ENCODE data around the gene MYLK3. TPM values are rescaled to one million over a fixed set of nuclear protein-coding genes. Genes with fewer than 3 reads are reported as not detected.

The MYLK3 gene
- total RNA-seq (2022) (0.05 TPM in 1 of 2 replicates, not detected in the other), Bru-seq, nascent RNA (percentile 15 among the genes with signal in this experiment), BruChase-seq, experiment 1, labeled RNA remaining after a 6-hour chase (percentile 18 among the genes with signal in this experiment), BruChase-seq, experiment 2, labeled RNA remaining after a 2-hour chase (percentile 20 among the genes with signal in this experiment)
- long read RNA-seq = 0 reads

DNA sequence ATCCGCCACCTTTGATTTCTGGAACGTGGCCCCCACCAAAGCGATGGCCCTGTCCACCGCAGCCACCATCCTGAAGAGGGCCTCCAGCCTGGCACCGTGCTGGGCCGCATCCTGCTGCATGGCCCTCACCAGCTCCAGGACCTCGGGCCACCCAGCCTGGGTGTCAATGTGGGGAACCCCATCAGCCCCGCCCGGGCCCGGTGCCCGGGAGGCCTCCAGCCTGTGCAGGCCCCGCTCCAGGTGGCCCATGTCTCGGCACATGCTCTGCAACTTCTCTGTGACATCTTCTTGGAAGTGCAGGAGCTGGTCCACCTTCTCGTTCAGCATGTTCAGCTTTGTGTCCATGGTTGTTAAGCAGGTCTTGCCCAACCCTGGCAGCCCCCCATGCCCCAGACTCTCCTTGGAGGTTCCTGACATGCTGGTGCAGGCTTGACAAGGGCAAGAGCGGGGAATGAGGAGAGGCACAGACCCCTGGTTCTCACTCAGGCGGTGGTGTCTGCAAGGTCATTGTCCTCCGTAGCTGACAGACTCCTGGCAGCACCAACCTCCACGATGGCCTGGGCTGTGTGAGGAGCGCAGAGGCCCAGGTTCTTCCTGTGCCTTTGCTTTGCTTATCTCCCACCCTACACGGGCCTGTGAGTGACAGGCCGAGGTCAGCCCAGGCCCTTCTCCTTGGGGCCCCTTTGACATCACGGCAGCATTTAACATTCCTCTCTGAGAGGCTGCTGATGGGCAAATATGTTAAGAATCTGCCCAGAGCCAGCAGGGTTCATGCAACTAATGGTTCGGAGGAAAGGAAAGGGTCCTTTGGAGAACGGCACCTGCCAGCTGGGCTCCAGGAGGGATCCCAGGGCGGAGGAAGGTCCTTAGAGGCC is at the start of gene MYLK3:
TSS of gene MYLK3 (minus strand) at position 568 of the 875 bp plus-strand sequence. CDS start at position 417, 151 bp downstream.
- no peaks in the 10 kb centered on the region for H3K36me3 Mint-ChIP-seq (ENCODE audit: insufficient read depth, unreplicated experiment)
- H3K9me3 Mint-ChIP-seq (ENCODE audit: unreplicated experiment) = no peaks in the 10 kb centered on the region
- TF ChIP-seq, protein P1, sequence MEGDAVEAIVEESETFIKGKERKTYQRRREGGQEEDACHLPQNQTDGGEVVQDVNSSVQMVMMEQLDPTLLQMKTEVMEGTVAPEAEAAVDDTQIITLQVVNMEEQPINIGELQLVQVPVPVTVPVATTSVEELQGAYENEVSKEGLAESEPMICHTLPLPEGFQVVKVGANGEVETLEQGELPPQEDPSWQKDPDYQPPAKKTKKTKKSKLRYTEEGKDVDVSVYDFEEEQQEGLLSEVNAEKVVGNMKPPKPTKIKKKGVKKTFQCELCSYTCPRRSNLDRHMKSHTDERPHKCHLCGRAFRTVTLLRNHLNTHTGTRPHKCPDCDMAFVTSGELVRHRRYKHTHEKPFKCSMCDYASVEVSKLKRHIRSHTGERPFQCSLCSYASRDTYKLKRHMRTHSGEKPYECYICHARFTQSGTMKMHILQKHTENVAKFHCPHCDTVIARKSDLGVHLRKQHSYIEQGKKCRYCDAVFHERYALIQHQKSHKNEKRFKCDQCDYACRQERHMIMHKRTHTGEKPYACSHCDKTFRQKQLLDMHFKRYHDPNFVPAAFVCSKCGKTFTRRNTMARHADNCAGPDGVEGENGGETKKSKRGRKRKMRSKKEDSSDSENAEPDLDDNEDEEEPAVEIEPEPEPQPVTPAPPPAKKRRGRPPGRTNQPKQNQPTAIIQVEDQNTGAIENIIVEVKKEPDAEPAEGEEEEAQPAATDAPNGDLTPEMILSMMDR (IDR thresholded peaks at IDR 0.05; ENCODE audit: unreplicated experiment) = no peak
- no peak for DNase-seq (ENCODE audit: unreplicated experiment)
- no peak within 1 kb of the TSS for H3K4me3 Mint-ChIP-seq (ENCODE audit: unreplicated experiment)
- H3K4me1 Mint-ChIP-seq (ENCODE audit: insufficient read depth, unreplicated experiment) = no peaks in the 10 kb centered on the region
- no peaks in the 10 kb centered on the region for H3K27me3 Mint-ChIP-seq (ENCODE audit: insufficient read depth, unreplicated experiment)
- CTCF ChIA-PET = interaction anchor here (0.6 kb wide), 1 partner anchor 52 kb away, joined by 4 read pairs; no protein-coding TSS in a partner anchor
- POLR2A ChIA-PET = no interaction called here
- intact Hi-C loops (cut with micrococcal nuclease) = no loop called here
- H3K27ac Mint-ChIP-seq (ENCODE audit: low read depth, unreplicated experiment) = no peak within 1 kb of the TSS
- BruUV-seq (replicated peaks) = no TSS peak

DNA sequence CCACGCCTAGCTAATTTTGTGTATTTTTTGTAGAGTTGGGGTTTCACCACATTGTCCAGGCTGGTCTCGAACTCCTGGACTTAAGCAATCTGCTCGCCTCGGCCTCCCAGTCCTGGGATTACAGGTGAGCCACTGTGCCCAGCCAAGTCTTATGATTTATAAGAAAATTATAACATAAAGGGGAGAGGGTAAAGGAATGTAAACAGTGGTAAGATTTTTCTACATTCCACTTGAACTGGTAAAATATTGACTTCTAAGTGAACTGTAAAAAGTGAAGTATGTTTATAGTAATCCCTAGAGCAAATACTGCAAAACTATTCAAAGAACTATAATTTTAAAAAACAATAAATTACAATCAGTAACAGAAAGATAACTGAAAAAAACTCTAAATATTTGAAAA is 49.4 kb upstream of the MYLK3 start:
- no peak for DNase-seq (ENCODE audit: unreplicated experiment)
- peaks cover 6% of the 10 kb centered on the region for H3K4me1 Mint-ChIP-seq (ENCODE audit: insufficient read depth, unreplicated experiment)
- H3K9me3 Mint-ChIP-seq (ENCODE audit: unreplicated experiment) = peaks cover 15% of the 10 kb centered on the region
- POLR2A ChIA-PET = no interaction called here
- TF ChIP-seq, protein P1 (IDR thresholded peaks at IDR 0.05; ENCODE audit: unreplicated experiment) = no peak
- no peaks in the 10 kb centered on the region for H3K27me3 Mint-ChIP-seq (ENCODE audit: insufficient read depth, unreplicated experiment)
- CTCF ChIA-PET = interaction anchor here (1.2 to 2.1 kb wide), 2 partner anchors 111 to 124 kb away, joined by 3 to 9 read pairs; no protein-coding TSS in a partner anchor
- H3K36me3 Mint-ChIP-seq (ENCODE audit: insufficient read depth, unreplicated experiment) = peaks cover 12% of the 10 kb centered on the region
- no peak overlapping the region for H3K27ac Mint-ChIP-seq (ENCODE audit: low read depth, unreplicated experiment)
- H3K4me3 Mint-ChIP-seq (ENCODE audit: unreplicated experiment) = no peak overlapping the region
- intact Hi-C loops (cut with micrococcal nuclease) = no loop called here
- BruUV-seq (replicated peaks) = no TSS peak

DNA sequence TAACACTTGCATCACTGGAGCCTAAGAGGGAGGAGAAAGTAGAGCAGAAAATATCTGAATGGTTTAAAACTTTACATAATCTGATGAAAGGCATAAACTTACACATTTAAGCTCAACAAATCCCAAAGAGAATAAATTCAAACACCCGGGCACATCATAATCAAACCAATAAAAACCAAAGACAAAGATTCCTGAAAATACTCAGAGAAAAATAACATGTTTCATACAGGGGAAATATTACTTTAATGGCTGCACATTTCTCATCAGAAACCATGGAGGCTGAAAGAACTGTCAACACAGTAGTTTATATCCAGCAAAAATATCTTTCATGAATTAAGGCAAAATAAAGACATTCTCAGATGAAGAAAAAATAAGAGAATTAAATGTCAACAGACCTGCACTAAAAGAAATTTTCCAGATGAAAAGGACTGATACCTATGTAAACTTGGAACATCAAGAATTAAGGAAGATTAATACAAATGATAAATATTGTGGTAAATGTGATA is 48.7 kb upstream of the MYLK3 start:
- intact Hi-C loops (cut with micrococcal nuclease) = no loop called here
- BruUV-seq (replicated peaks) = no TSS peak
- Mint-ChIP-seq H3K36me3 (ENCODE audit: insufficient read depth, unreplicated experiment) (peaks cover 13% of the 10 kb centered on the region), H3K9me3 (ENCODE audit: unreplicated experiment) (peaks cover 15% of the 10 kb centered on the region), H3K27me3 (ENCODE audit: insufficient read depth, unreplicated experiment) (no peaks in the 10 kb centered on the region), H3K4me1 (ENCODE audit: insufficient read depth, unreplicated experiment) (peaks cover 6% of the 10 kb centered on the region), H3K4me3 (ENCODE audit: unreplicated experiment) (no peak overlapping the region), H3K27ac (ENCODE audit: low read depth, unreplicated experiment) (no peak overlapping the region)
- DNase-seq (ENCODE audit: unreplicated experiment) = no peak
- TF ChIP-seq, protein P1 (IDR thresholded peaks at IDR 0.05; ENCODE audit: unreplicated experiment) = no peak
- CTCF ChIA-PET = interaction anchor here (0.7 to 2.1 kb wide), 2 partner anchors 123 to 209 kb away, joined by 3 to 9 read pairs; no protein-coding TSS in a partner anchor
- POLR2A ChIA-PET = no interaction called here

DNA sequence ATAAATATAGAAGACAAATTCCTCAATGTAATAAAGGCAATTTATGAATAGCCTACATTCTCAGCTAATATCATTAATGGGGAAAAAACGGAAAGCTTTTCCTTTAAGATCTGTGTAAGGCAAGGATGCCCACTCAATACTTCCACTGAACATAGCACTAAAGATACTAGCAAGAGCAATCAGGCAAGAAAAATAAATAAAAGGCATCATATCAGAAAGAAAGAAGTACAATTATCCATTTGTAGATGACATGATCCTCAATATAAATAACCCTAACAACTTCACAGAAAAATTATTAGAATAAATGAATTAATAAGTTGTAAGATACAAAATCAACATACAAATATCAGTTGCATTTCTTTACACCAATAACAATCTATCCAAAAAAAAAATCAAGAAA is 45.7 kb upstream of the MYLK3 start:
- BruUV-seq (replicated peaks) = no TSS peak
- CTCF ChIA-PET = interaction anchor here (0.6 to 1.0 kb wide), 3 partner anchors 13 to 207 kb away, joined by 3 to 4 read pairs (median 4); no protein-coding TSS in a partner anchor
- POLR2A ChIA-PET = no interaction called here
- no peak overlapping the region for H3K4me3 Mint-ChIP-seq (ENCODE audit: unreplicated experiment)
- no peak for DNase-seq (ENCODE audit: unreplicated experiment)
- no peaks in the 10 kb centered on the region for H3K4me1 Mint-ChIP-seq (ENCODE audit: insufficient read depth, unreplicated experiment)
- TF ChIP-seq, protein P1 (IDR thresholded peaks at IDR 0.05; ENCODE audit: unreplicated experiment) = no peak
- H3K36me3 Mint-ChIP-seq (ENCODE audit: insufficient read depth, unreplicated experiment) = peaks cover 7% of the 10 kb centered on the region
- no peak overlapping the region for H3K27ac Mint-ChIP-seq (ENCODE audit: low read depth, unreplicated experiment)
- intact Hi-C loops (cut with micrococcal nuclease) = no loop called here
- peaks cover 15% of the 10 kb centered on the region for H3K9me3 Mint-ChIP-seq (ENCODE audit: unreplicated experiment)
- H3K27me3 Mint-ChIP-seq (ENCODE audit: insufficient read depth, unreplicated experiment) = no peaks in the 10 kb centered on the region
